ENCODE results near the gene EYA3.

- TF ChIP-seq, protein P1, sequence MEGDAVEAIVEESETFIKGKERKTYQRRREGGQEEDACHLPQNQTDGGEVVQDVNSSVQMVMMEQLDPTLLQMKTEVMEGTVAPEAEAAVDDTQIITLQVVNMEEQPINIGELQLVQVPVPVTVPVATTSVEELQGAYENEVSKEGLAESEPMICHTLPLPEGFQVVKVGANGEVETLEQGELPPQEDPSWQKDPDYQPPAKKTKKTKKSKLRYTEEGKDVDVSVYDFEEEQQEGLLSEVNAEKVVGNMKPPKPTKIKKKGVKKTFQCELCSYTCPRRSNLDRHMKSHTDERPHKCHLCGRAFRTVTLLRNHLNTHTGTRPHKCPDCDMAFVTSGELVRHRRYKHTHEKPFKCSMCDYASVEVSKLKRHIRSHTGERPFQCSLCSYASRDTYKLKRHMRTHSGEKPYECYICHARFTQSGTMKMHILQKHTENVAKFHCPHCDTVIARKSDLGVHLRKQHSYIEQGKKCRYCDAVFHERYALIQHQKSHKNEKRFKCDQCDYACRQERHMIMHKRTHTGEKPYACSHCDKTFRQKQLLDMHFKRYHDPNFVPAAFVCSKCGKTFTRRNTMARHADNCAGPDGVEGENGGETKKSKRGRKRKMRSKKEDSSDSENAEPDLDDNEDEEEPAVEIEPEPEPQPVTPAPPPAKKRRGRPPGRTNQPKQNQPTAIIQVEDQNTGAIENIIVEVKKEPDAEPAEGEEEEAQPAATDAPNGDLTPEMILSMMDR (IDR thresholded peaks at IDR 0.05), result no peak
- TF ChIP-seq TP53 (CRISPR knock-in tag; IDR thresholded peaks at IDR 0.05) (no peak), CREB1 (CRISPR knock-in tag; IDR thresholded peaks at IDR 0.05) (no peak), USF1 (CRISPR knock-in tag; IDR thresholded peaks at IDR 0.05) (no peak), SP1 (CRISPR knock-in tag; conservative IDR thresholded peaks at IDR 0.05) (no peak), PRDM15 (CRISPR knock-in tag; IDR thresholded peaks at IDR 0.05) (no peak), ZNF512 (CRISPR knock-in tag; IDR thresholded peaks at IDR 0.05; ENCODE audit: borderline replicate concordance) (no peak), USF2 (CRISPR knock-in tag; IDR thresholded peaks at IDR 0.05) (no peak), FOXJ3 (CRISPR knock-in tag; IDR thresholded peaks at IDR 0.05; ENCODE audit: borderline replicate concordance) (no peak), ZNF232 (CRISPR knock-in tag; IDR thresholded peaks at IDR 0.05) (no peak)
Measured at GRCh38 chr1:27949027-27949426, 139.4 kb downstream of the EYA3 start.

Measured in WTC11 (cell line).